Measurements from ENCODE around the gene SLC25A25. TPM values are rescaled to one million over a fixed set of nuclear protein-coding genes. Genes with fewer than 3 reads are reported as not detected.

The SLC25A25 gene
- total and polyA plus RNA-seq, 2 of the 8 experiments (the other 6 are each of a cell fraction or from before 2014, with no cell fraction given): 6.5 to 18.5 TPM

- no peak for FAIRE-seq
- TF ChIP-seq KDM4A (IDR thresholded peaks at IDR 0.05; ENCODE audit: low read depth, low read length, severe bottlenecking) (no peak), EP300 (IDR thresholded peaks at IDR 0.05; ENCODE audit: borderline replicate concordance in 1 of 2, low read depth in 2 of 2, low read length in 2 of 2) (no peak), RXRA (IDR thresholded peaks at IDR 0.05; ENCODE audit: insufficient read depth, low read depth, low read length) (no peak), KDM1A (IDR thresholded peaks at IDR 0.05; ENCODE audit: borderline replicate concordance, low read length) (no peak), GABPA (IDR thresholded peaks at IDR 0.05; ENCODE audit: borderline replicate concordance, insufficient read depth, low read length) (no peak), PHF8 (conservative IDR thresholded peaks at IDR 0.05; ENCODE audit: low read depth, low read length) (no peak), YY1 (IDR thresholded peaks at IDR 0.05; ENCODE audit: low read depth, low read length) (no peak)
- WGBS, 2 experiments (ENCODE audit: extremely low coverage in 1 of 2, insufficient coverage in 1 of 2, insufficient read length in 1 of 2, insufficient replicate concordance in 2 of 2, low coverage in 1 of 2, low lambda C conversion rate in 2 of 2, missing lambda C conversion rate in 1 of 2): 88% methylated on average over 8 of the region's 8 CpGs; no CpG with 5 or more reads in 1 of the 2 experiments
Measured at GRCh38 chr9:128057724-128058409, 10.2 kb upstream of the SLC25A25 start.

More at GRCh38 chr9:128057724-128058409, 10.2 kb upstream of the SLC25A25 start:
- Histone ChIP-seq H3K23ac (ENCODE audit: insufficient read length) (no peak overlapping the region), H3K4me1 (replicated peaks in 1 of 4; ENCODE audit: control insufficient read depth in 3 of 4, insufficient read depth in 4 of 4, low read length in 3 of 4) (peaks cover 0 to 17% (median 13%) of the 10 kb centered on the region in 4 experiments; a peak in 4 of 7 replicates), H3K4me3 (ENCODE audit: extremely low read depth in 1 of 4, insufficient read depth in 2 of 4, low read depth in 3 of 4, low read length in 4 of 4) (no peak overlapping the region), H4K20me1 (replicated peaks in 1 of 2; ENCODE audit: control insufficient read depth in 1 of 2, insufficient read depth in 2 of 2, low read length in 2 of 2) (no peaks in the 10 kb centered on the region), H2BK20ac (ENCODE audit: low read length) (no peak overlapping the region), H3K18ac (ENCODE audit: extremely low read depth, low read length) (no peak overlapping the region), H3K27ac (ENCODE audit: low read depth, low read length) (no peak overlapping the region), H3K4me2 (ENCODE audit: insufficient read depth in 1 of 2, low read depth in 2 of 2, low read length in 2 of 2) (no peak overlapping the region), H2BK12ac (ENCODE audit: low read depth, low read length) (peak overlapping the region; percentile 88; the same call in 1 of the 2 replicates), H2BK15ac (ENCODE audit: low read length) (peak overlapping the region; percentile 95; the same call in 1 of the 2 replicates), H3K56ac (replicated peaks; ENCODE audit: insufficient read length, low read depth, low read length) (no peak overlapping the region), H4K5ac (ENCODE audit: insufficient read length, low read depth, low read length) (no peak overlapping the region), H3K14ac (ENCODE audit: insufficient read length) (no peak overlapping the region), H3K27me3 (replicated peaks in 1 of 4; ENCODE audit: control insufficient read depth in 3 of 4, extremely low read depth in 1 of 4, insufficient read depth in 3 of 4, low read length in 3 of 4) (no peaks in the 10 kb centered on the region), H2BK5ac (ENCODE audit: low read depth, low read length) (no peak overlapping the region), H2AFZ (ENCODE audit: low read length) (no peak overlapping the region), H3K9ac (replicated peaks in 1 of 4; ENCODE audit: extremely low read depth in 1 of 4, low read depth in 3 of 4, low read length in 3 of 4) (no peak overlapping the region), H2BK120ac (replicated peaks; ENCODE audit: low read depth, low read length) (no peak overlapping the region), H4K8ac (ENCODE audit: extremely low read depth, insufficient read depth, low read length) (no peak overlapping the region), H3K79me2 (ENCODE audit: control insufficient read depth in 1 of 2, insufficient read depth in 2 of 2, low read length in 2 of 2) (no peaks in the 10 kb centered on the region), H4K91ac (replicated peaks; ENCODE audit: insufficient read length, low read length) (no peak overlapping the region), H3K23me2 (ENCODE audit: low read depth, low read length) (peaks cover 2% of the 10 kb centered on the region; the same call in 1 of the 2 replicates), H3K4ac (replicated peaks; ENCODE audit: insufficient read length, low read depth, low read length) (no peak overlapping the region), H3K9me3 (ENCODE audit: insufficient read depth in 2 of 2, low read depth in 1 of 2, low read length in 1 of 2) (no peaks in the 10 kb centered on the region), H3K79me1 (ENCODE audit: low read depth, low read length) (no peaks in the 10 kb centered on the region), H3K36me3 (ENCODE audit: control insufficient read depth in 2 of 4, insufficient read depth in 4 of 4, low read length in 3 of 4) (peaks cover 0 to 2% (median 0%) of the 10 kb centered on the region in 4 experiments; a peak in 1 of 8 replicates), H2AK5ac (ENCODE audit: low read depth, low read length) (0 out of 2 replicates have a peak overlapping the region, but pooled peaks have one; percentile 34)
- no peak for DNase-seq (ENCODE audit: low read depth in 1 of 2, low spot score in 2 of 2)
- CTCF ChIA-PET (ENCODE audit: partially characterized antibody): interaction anchor here (0.6 to 2.7 kb wide), 15 partner anchors 8 to 391 kb away, joined by 3 to 13 read pairs (median 4); partner anchors contain the start of gene NAIF1
- POLR2A ChIA-PET (ENCODE audit: partially characterized antibody): interaction anchor here (1.1 kb wide), 1 partner anchor 9 kb away, joined by 3 read pairs; no protein-coding TSS in a partner anchor
